Endometrium (tissue), 2 donors: ENCODE data around the gene ANAPC1.
"Not testable (repeated sequence)": the region's sequence is repeated elsewhere in the genome, so short reads cannot be mapped to it uniquely, and the experiment has no call there.

Source experiments
- FAIRE-seq: peaks from 2 replicates; lab custom pipeline; 2012; peaks lifted over from hg19 to GRCh38; lab: Jason Lieb, UNC
- donor health status: control.
- donor health status: control.

Gene ANAPC1

GRCh38 chr2:111883661-111884591, at the start of gene ANAPC1:
TSS of gene ANAPC1 (minus strand) at chr2:111884193. CDS start at chr2:111880825, 3,368 bp downstream.
- FAIRE-seq: no peak

GRCh38 chr2:111932841-111933291, 48.9 kb upstream of the ANAPC1 start:
- no peak for FAIRE-seq

GRCh38 chr2:111930875-111931274, 46.9 kb upstream of the ANAPC1 start:
- FAIRE-seq: no peak

- no peak for FAIRE-seq
Observed at GRCh38 chr2:111930409-111930808, 46.4 kb upstream of the ANAPC1 start.

GRCh38 chr2:111927723-111928122, 43.7 kb upstream of the ANAPC1 start:
- FAIRE-seq: no peak

GRCh38 chr2:111924617-111925107, 40.7 kb upstream of the ANAPC1 start:
- FAIRE-seq: no peak

- FAIRE-seq: peak; percentile 50
Observed at GRCh38 chr2:111923276-111923804, 39.3 kb upstream of the ANAPC1 start.

GRCh38 chr2:111919794-111920608, 36.0 kb upstream of the ANAPC1 start:
- no peak for FAIRE-seq

GRCh38 chr2:111919365-111919764, 35.4 kb upstream of the ANAPC1 start:
- FAIRE-seq: no peak

- FAIRE-seq: no peak
Observed at GRCh38 chr2:111918383-111918806, 34.4 kb upstream of the ANAPC1 start.

- FAIRE-seq: no peak
Observed at GRCh38 chr2:111917106-111917505, 33.1 kb upstream of the ANAPC1 start.

GRCh38 chr2:111912547-111912946, 28.6 kb upstream of the ANAPC1 start:
- FAIRE-seq: no peak

- not testable (repeated sequence) for FAIRE-seq
Observed at GRCh38 chr2:111911295-111911977, 27.4 kb upstream of the ANAPC1 start.

GRCh38 chr2:111910609-111911277, 26.8 kb upstream of the ANAPC1 start:
- no peak for FAIRE-seq

GRCh38 chr2:111909997-111910396, 26.0 kb upstream of the ANAPC1 start:
- FAIRE-seq: not testable (repeated sequence)

GRCh38 chr2:111909079-111909478, 25.1 kb upstream of the ANAPC1 start:
- FAIRE-seq: no peak

GRCh38 chr2:111908578-111908977, 24.6 kb upstream of the ANAPC1 start:
- no peak for FAIRE-seq

- FAIRE-seq: peak; percentile 31
Observed at GRCh38 chr2:111905990-111906735, 22.2 kb upstream of the ANAPC1 start.

- FAIRE-seq: not testable (repeated sequence)
Observed at GRCh38 chr2:111905475-111905869, 21.5 kb upstream of the ANAPC1 start.

- no peak for FAIRE-seq
Observed at GRCh38 chr2:111904726-111905474, 20.9 kb upstream of the ANAPC1 start.
